Measurements from ENCODE around the gene SLC16A10. TPM values are rescaled to one million over a fixed set of nuclear protein-coding genes. Genes with fewer than 3 reads are reported as not detected.
A peak's percentile ranks its signal among the peaks of the same experiment; 100 is the strongest.
"Not testable (repeated sequence)": the region's sequence is repeated elsewhere in the genome, so short reads cannot be mapped to it uniquely, and the experiment has no call there.

The SLC16A10 gene
- total and polyA plus RNA-seq, 5 donors, result 2.2 to 11.3 (median 5.0) TPM

DNA sequence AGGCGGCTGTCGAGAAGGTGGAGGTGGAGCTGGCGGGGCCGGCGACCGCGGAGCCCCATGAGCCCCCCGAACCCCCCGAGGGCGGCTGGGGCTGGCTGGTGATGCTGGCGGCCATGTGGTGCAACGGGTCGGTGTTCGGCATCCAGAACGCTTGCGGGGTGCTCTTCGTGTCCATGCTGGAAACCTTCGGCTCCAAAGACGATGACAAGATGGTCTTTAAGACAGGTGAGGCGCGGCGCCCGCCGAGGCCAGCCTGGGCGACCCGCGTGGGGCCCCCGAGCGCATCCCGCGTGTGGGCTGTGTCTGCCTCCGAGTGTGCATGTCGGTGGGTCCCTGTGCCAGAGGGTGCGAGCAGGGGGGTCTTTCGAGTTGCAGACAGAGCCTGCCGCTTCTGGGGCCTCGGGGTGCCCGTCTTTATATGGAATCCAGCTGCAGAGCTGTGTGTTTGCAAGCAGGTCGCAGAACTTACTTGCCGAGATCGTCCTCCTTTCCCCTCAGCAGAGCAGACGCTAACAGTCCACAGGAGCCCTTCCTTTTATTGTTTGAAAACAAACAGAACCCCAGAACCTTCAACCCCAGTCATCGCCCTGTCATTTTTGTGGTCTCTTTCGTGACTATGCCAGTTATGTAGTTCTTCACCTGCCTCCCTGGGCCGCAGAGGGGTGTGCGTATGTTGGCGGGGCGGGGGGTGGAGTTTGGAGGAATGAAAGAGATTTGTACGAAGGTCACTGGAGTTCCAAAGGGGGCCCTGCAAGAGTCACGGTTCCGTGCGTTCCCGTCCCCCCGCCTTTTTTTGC lies 766 bp downstream of the SLC16A10 start:
- Histone ChIP-seq H3K9me3 (ENCODE audit: control insufficient read depth, low read length) (no peaks in the 10 kb centered on the region), H3K4me3 (ENCODE audit: low read length) (peak overlapping the region; percentile 62), H3K27ac (ENCODE audit: low read length) (no peak overlapping the region), H3K27me3 (ENCODE audit: control insufficient read depth, insufficient read depth) (no peaks in the 10 kb centered on the region), H3K4me1 (ENCODE audit: control insufficient read depth, insufficient read depth, low read length) (no peaks in the 10 kb centered on the region)
- under 1% methylated on average over 54 of the region's 54 CpGs for WGBS
- intact Hi-C loops (cut with DNase I), result no loop called here
- ATAC-seq (peak; percentile 20 to 25), DNase-seq (peak; percentile 16 to 50 (median 49))

GRCh38 chr6:111088668-111089003 lies 1.3 kb downstream of the SLC16A10 start:
- Histone ChIP-seq H3K27ac (ENCODE audit: low read length) (no peak overlapping the region), H3K9me3 (ENCODE audit: control insufficient read depth, low read length) (no peaks in the 10 kb centered on the region), H3K27me3 (ENCODE audit: control insufficient read depth, insufficient read depth) (no peaks in the 10 kb centered on the region), H3K4me1 (ENCODE audit: control insufficient read depth, insufficient read depth, low read length) (no peaks in the 10 kb centered on the region), H3K4me3 (ENCODE audit: low read length) (peak overlapping the region; percentile 62)
- DNase-seq, result no peak
- intact Hi-C loops (cut with DNase I), result no loop called here
- no peak for ATAC-seq
- WGBS, result 35% methylated on average over 5 of the region's 5 CpGs

DNA sequence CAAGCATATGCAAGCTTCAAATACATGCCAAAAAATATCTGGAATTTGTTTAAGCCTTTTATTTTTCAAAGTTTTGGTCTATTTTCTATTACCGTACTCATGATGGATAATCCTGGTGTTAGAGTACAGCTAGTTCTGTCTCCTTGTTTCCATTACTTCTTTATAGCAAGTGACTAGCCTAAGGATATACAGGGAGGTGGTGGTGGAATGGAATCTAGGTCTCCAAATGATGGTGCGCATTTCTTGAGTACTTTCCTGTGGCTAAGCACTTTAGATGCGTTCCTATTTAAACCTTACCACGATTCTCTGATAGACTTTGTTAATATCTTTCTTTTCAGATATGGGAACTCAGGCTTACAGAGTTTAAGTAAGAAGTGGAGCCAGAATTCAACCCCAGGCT lies 3.5 kb downstream of the SLC16A10 start:
- Histone ChIP-seq H3K4me1 (ENCODE audit: control insufficient read depth, insufficient read depth, low read length) (no peaks in the 10 kb centered on the region), H3K27me3 (ENCODE audit: control insufficient read depth, insufficient read depth) (no peaks in the 10 kb centered on the region), H3K4me3 (ENCODE audit: low read length) (no peak overlapping the region), H3K27ac (ENCODE audit: low read length) (no peak overlapping the region), H3K9me3 (ENCODE audit: control insufficient read depth, low read length) (no peaks in the 10 kb centered on the region)
- intact Hi-C loops (cut with DNase I), result no loop called here
- DNase-seq (no peak), ATAC-seq (no peak)
- 66% methylated on average over 4 of the region's 4 CpGs for WGBS

DNA sequence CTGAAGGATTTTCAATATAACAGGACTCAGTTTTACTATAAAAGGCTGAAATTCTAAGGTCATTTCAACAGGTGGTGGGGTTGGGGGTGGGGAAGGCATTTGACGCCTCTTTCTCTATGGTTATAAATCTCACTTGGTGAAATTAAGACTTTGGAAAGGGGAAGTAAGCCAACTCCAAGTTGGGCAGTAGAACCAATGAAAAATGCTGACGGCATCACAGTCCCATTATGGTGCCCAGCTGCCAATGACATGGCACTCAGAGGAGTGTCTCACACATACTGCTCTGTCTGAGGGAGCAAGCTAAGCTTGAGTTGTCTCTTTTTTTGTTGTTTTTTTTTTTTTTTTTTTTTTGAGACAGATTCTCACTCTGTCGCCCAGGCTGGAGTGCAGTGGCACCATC lies 4.7 kb downstream of the SLC16A10 start:
- WGBS, result 71% methylated on average over 3 of the region's 3 CpGs
- H3K4me1 ChIP-seq (ENCODE audit: control insufficient read depth, insufficient read depth, low read length), result no peaks in the 10 kb centered on the region
- intact Hi-C loops (cut with DNase I), result no loop called here
- no peak for DNase-seq
- no peak for ATAC-seq
- H3K27me3 ChIP-seq (ENCODE audit: control insufficient read depth, insufficient read depth), result no peaks in the 10 kb centered on the region
- H3K27ac ChIP-seq (ENCODE audit: low read length), result no peak overlapping the region
- H3K4me3 ChIP-seq (ENCODE audit: low read length), result no peak overlapping the region
- H3K9me3 ChIP-seq (ENCODE audit: control insufficient read depth, low read length), result no peaks in the 10 kb centered on the region

DNA sequence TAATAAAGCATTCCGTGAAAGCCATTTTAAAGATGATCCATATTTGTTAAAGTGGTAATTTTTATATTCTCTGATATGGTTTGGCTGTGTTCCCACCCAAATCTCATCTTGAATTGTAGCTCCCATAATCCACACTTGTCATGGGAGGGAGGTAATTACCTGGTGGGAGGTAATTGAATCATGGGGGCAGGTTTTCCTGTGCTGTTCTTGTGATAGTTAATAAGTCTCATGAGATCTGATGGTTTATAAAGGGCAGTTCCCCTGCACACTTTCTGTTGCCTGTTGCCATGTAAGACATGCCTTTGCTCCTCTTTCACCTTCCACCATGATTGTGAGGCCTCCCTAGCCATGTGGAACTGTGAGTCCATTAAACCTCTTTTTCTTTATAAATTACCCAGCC lies 8.2 kb downstream of the SLC16A10 start:
- 96% methylated on average over 1 of the region's 1 CpG for WGBS
- intact Hi-C loops (cut with DNase I), result not testable (repeated sequence)

DNA sequence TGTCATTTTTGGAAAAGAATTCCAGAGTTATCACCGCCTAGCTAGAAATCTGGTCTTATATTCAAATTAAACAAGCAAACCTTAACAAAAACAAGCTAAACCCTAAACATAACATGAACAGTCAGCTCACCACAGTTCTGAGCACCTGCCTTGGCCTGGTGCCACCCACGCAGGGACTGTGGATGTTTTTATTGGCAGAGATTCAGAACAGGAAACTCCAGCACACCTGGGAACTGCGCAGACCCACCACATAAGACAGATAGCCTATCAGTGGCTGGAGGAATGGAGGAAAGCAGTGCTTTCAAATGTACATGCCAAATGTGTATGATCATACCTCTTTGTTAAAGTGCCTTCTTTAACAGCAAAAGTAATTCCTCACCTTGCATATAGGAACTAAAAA lies 8.9 kb downstream of the SLC16A10 start:
- no peak overlapping the region for H3K27ac ChIP-seq (ENCODE audit: low read length)
- 51% methylated on average over 3 of the region's 3 CpGs for WGBS
- H3K4me1 ChIP-seq (ENCODE audit: control insufficient read depth, insufficient read depth, low read length), result no peaks in the 10 kb centered on the region
- H3K4me3 ChIP-seq (ENCODE audit: low read length), result no peak overlapping the region
- no peaks in the 10 kb centered on the region for H3K9me3 ChIP-seq (ENCODE audit: control insufficient read depth, low read length)
- intact Hi-C loops (cut with DNase I), result no loop called here
- ATAC-seq (no peak), DNase-seq (no peak)
- H3K27me3 ChIP-seq (ENCODE audit: control insufficient read depth, insufficient read depth), result no peaks in the 10 kb centered on the region

More for the DNA sequence above, 8.2 kb downstream of the SLC16A10 start:
- not testable (repeated sequence) for H3K4me1 ChIP-seq (ENCODE audit: control insufficient read depth, insufficient read depth, low read length); DNase-seq; H3K4me3 ChIP-seq (ENCODE audit: low read length); H3K27me3 ChIP-seq (ENCODE audit: control insufficient read depth, insufficient read depth); ATAC-seq; H3K27ac ChIP-seq (ENCODE audit: low read length); H3K9me3 ChIP-seq (ENCODE audit: control insufficient read depth, low read length)

DNA sequence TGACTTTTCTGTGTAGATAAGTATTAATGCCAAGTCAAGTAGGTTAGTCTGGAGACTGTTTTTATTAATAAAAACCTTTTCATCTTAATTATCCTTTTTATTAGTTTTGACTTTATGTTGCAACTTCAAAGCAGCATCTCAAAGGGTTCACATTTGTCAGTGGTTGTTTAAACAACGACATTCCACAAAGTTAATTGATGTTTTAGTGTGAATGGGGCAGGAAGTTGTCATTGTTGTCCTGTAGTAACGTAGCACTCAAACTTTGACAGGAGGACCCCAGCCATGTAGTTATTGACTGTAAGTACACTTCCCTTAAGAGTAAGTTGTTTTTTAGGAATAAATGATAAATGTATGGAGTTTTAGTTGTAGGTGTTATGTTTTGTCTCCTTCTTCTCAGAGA lies 11.3 kb downstream of the SLC16A10 start:
- intact Hi-C loops (cut with DNase I), result no loop called here
- Histone ChIP-seq H3K27ac (ENCODE audit: low read length) (no peak overlapping the region), H3K4me3 (ENCODE audit: low read length) (no peak overlapping the region), H3K27me3 (ENCODE audit: control insufficient read depth, insufficient read depth) (no peaks in the 10 kb centered on the region), H3K9me3 (ENCODE audit: control insufficient read depth, low read length) (no peaks in the 10 kb centered on the region), H3K4me1 (ENCODE audit: control insufficient read depth, insufficient read depth, low read length) (no peaks in the 10 kb centered on the region)
- WGBS, result 63% methylated on average over 2 of the region's 2 CpGs
- DNase-seq (no peak), ATAC-seq (no peak)

GRCh38 chr6:111101987-111102386 lies 14.7 kb downstream of the SLC16A10 start:
- intact Hi-C loops (cut with DNase I), result no loop called here
- H3K4me3 ChIP-seq (ENCODE audit: low read length), result no peak overlapping the region
- no peaks in the 10 kb centered on the region for H3K4me1 ChIP-seq (ENCODE audit: control insufficient read depth, insufficient read depth, low read length)
- no peaks in the 10 kb centered on the region for H3K27me3 ChIP-seq (ENCODE audit: control insufficient read depth, insufficient read depth)
- no peak for DNase-seq
- H3K27ac ChIP-seq (ENCODE audit: low read length), result no peak overlapping the region
- no peak for ATAC-seq
- no peaks in the 10 kb centered on the region for H3K9me3 ChIP-seq (ENCODE audit: control insufficient read depth, low read length)
- 74% methylated on average over 3 of the region's 3 CpGs for WGBS

GRCh38 chr6:111105578-111105977 lies 18.3 kb downstream of the SLC16A10 start:
- Histone ChIP-seq H3K4me1 (ENCODE audit: control insufficient read depth, insufficient read depth, low read length) (no peaks in the 10 kb centered on the region), H3K27ac (ENCODE audit: low read length) (no peak overlapping the region), H3K27me3 (ENCODE audit: control insufficient read depth, insufficient read depth) (no peaks in the 10 kb centered on the region), H3K9me3 (ENCODE audit: control insufficient read depth, low read length) (no peaks in the 10 kb centered on the region), H3K4me3 (ENCODE audit: low read length) (no peak overlapping the region)
- peak; percentile 64 to 90 (median 85) for DNase-seq
- peak; percentile 89 to 92 for ATAC-seq
- intact Hi-C loops (cut with DNase I), result no loop called here
- WGBS, result 30% methylated on average over 5 of the region's 5 CpGs

GRCh38 chr6:111107589-111107988 lies 20.3 kb downstream of the SLC16A10 start:
- no peak for ATAC-seq
- intact Hi-C loops (cut with DNase I), result no loop called here

DNA sequence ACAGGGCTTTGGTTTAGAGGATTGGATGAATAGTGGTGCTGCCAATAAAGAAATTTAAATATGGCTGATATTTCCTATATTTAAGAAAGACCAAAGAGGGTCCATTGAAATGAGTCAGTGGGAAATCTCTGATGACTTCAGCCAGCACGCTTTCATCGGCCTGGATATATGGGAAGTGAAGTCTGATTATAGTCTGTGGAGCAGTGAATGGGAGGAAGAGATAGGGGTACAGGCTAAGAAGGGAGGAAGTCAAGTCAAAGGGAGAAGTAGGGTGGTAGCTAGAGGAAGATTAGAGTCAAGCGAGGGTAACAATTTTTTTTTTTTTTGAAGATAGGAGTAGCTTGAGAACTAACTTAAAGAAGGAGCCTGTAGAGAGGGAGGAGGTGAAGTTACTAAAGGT lies 22.7 kb downstream of the SLC16A10 start:
- H3K27ac ChIP-seq (ENCODE audit: low read length), result no peak overlapping the region
- DNase-seq, result no peak
- no peak for ATAC-seq
- H3K4me1 ChIP-seq (ENCODE audit: control insufficient read depth, insufficient read depth, low read length), result no peaks in the 10 kb centered on the region
- WGBS, result 59% methylated on average over 3 of the region's 3 CpGs
- no peaks in the 10 kb centered on the region for H3K27me3 ChIP-seq (ENCODE audit: control insufficient read depth, insufficient read depth)
- intact Hi-C loops (cut with DNase I), result no loop called here
- no peaks in the 10 kb centered on the region for H3K9me3 ChIP-seq (ENCODE audit: control insufficient read depth, low read length)
- H3K4me3 ChIP-seq (ENCODE audit: low read length), result no peak overlapping the region

More at GRCh38 chr6:111107589-111107988, 20.3 kb downstream of the SLC16A10 start:
- H3K4me1 ChIP-seq (ENCODE audit: control insufficient read depth, insufficient read depth, low read length), result no peaks in the 10 kb centered on the region
- H3K4me3 ChIP-seq (ENCODE audit: low read length), result no peak overlapping the region
- 98% methylated on average over 1 of the region's 1 CpG for WGBS
- H3K27me3 ChIP-seq (ENCODE audit: control insufficient read depth, insufficient read depth), result no peaks in the 10 kb centered on the region
- no peak for DNase-seq
- no peak overlapping the region for H3K27ac ChIP-seq (ENCODE audit: low read length)
- no peaks in the 10 kb centered on the region for H3K9me3 ChIP-seq (ENCODE audit: control insufficient read depth, low read length)
